HepG2 (cell line): ENCODE results near the gene TENM3. TPM values are rescaled to one million over a fixed set of nuclear protein-coding genes. Genes with fewer than 3 reads are reported as not detected.
A peak's percentile ranks its signal among the peaks of the same experiment; 100 is the strongest.

Experiments used
- ATAC-seq: fragments of 200-7000 bp; cut with Tn5 transposase; 3 replicates; pipeline ENCODE4 v1.9.1; 2020; ENCODE audit warnings: mild to moderate bottlenecking, moderate library complexity
- BruUV-seq: library from RNA; stranded (reverse); fragments of 400-500 nt; replicated peaks from 2 replicates; lab custom pipeline; 2021; lab: Mats Ljungman, UMichigan
- CTCF ChIA-PET: fragments of 300-600 bp; formaldehyde crosslinking; extraction: SDS; loops from one replicate; lab custom pipeline; 2021; ENCODE audit warnings: low total read pairs, inconsistent platforms, low intra/inter-chr PET ratio; lab: Yijun Ruan, JAX
- POLR2A ChIA-PET: fragments of 350-600 bp; sonication (Branson Sonifier 250); formaldehyde crosslinking; loops from one replicate; lab custom pipeline; 2020; ENCODE audit warnings: antibody characterized with exemption, inconsistent platforms; lab: Yijun Ruan, JAX
- DNase-seq: peaks from one replicate; pipeline ENCODE4 v3.0.0-alpha.2; 2015; ENCODE audit warnings: low spot score
- FAIRE-seq: peaks from 3 replicates; lab custom pipeline; 2011; peaks lifted over from hg19 to GRCh38; lab: Jason Lieb, UNC
- H2AFZ ChIP-seq: one replicate; pipeline ENCODE4 v1.6.1; 2011; ENCODE audit warnings: low read length, inconsistent platforms
- H3K27ac ChIP-seq: fragments of 300-600 bp; 3 replicates; pipeline ENCODE4 v1.8.0; 2011; ENCODE audit warnings: mixed run types, mild to moderate bottlenecking, mixed read lengths, low read length, inconsistent platforms; ENCODE audit not compliant: insufficient read depth; ENCODE audit errors: extremely low read length
- H3K27me3 ChIP-seq, 2 experiments: fragments of 200-600 bp in 1 of 2; 2 replicates in 1 of 2; 3 replicates in 1 of 2; pipeline versions ENCODE4 v1.6.0 to v1.8.0; 2011; ENCODE audit warnings: low read length in 2 of 2, mild to moderate bottlenecking in 2 of 2, moderate library complexity in 2 of 2, inconsistent platforms in 1 of 2; ENCODE audit not compliant: insufficient read depth in 2 of 2, control insufficient read depth in 1 of 2
- H3K36me3 ChIP-seq, 2 experiments: fragments of 200-600 bp in 1 of 2; replicated peaks in 1 of 2; 2 replicates in 1 of 2; 3 replicates in 1 of 2; pipeline versions ENCODE4 v1.5.1 to v1.8.0; 2011; ENCODE audit warnings: low read length in 2 of 2, inconsistent platforms in 1 of 2; ENCODE audit not compliant: insufficient read depth in 2 of 2, control insufficient read depth in 1 of 2
- H3K4me1 ChIP-seq: 2 replicates; pipeline ENCODE4 v1.5.1; 2012; ENCODE audit warnings: low read length, inconsistent platforms; ENCODE audit not compliant: insufficient read depth
- H3K4me2 ChIP-seq: 2 replicates; pipeline ENCODE4 v1.6.0; 2011; ENCODE audit warnings: low read depth, low read length, inconsistent platforms
- H3K4me3 ChIP-seq, 3 experiments: fragments of 200-600 bp in 1 of 3; sonication (generic), shearing (Covaris generic) in 1 of 3; replicated peaks in 1 of 3; 2 replicates each; pipeline ENCODE4 v1.5.1; 2011 to 2016; ENCODE audit warnings: low read length in 3 of 3, inconsistent platforms in 2 of 3, low read depth in 2 of 3, mild to moderate bottlenecking in 2 of 3, control low read depth in 1 of 3, mixed read lengths in 1 of 3; ENCODE audit not compliant: insufficient read depth in 1 of 3
- H3K79me2 ChIP-seq: one replicate; pipeline ENCODE4 v1.6.1; 2011; ENCODE audit warnings: low read length, inconsistent platforms; ENCODE audit not compliant: insufficient read depth
- H3K9ac ChIP-seq: 2 replicates; pipeline ENCODE4 v1.6.0; 2011; ENCODE audit warnings: mild to moderate bottlenecking, low read depth, low read length, inconsistent platforms; ENCODE audit not compliant: insufficient read depth
- H3K9me3 ChIP-seq: 2 replicates; pipeline ENCODE4 v1.5.1; 2012; ENCODE audit warnings: mild to moderate bottlenecking, low read length
- H4K20me1 ChIP-seq: 2 replicates; pipeline ENCODE4 v1.6.0; 2011; ENCODE audit warnings: inconsistent platforms, mild to moderate bottlenecking, low read length, moderate library complexity; ENCODE audit not compliant: insufficient read depth
- CCDC6 ChIP-seq: sonication (generic); formaldehyde crosslinking; IDR thresholded peaks from 2 replicates; pipeline ENCODE4 v1.8.1; 2022; ENCODE audit warnings: mild to moderate bottlenecking, missing genetic modification reagents, moderate library complexity
- DMTF1 ChIP-seq: sonication (generic); formaldehyde crosslinking; IDR thresholded peaks from 2 replicates; pipeline ENCODE4 v1.4.0; 2020; ENCODE audit warnings: mild to moderate bottlenecking, missing genetic modification reagents
- ETS1 ChIP-seq: sonication (generic); formaldehyde crosslinking; IDR thresholded peaks from 2 replicates; pipeline ENCODE4 v1.4.0; 2020; ENCODE audit warnings: missing genetic modification reagents
- HIC2 ChIP-seq: sonication (generic); formaldehyde crosslinking; IDR thresholded peaks from 2 replicates; pipeline ENCODE4 v1.9.0; 2022; ENCODE audit warnings: low read depth, missing genetic modification reagents
- HOXA7 ChIP-seq: sonication (generic); formaldehyde crosslinking; IDR thresholded peaks from 2 replicates; pipeline ENCODE4 v1.8.1; 2022; ENCODE audit warnings: mild to moderate bottlenecking, missing genetic modification reagents, moderate library complexity
- MEIS1 ChIP-seq: sonication (generic); formaldehyde crosslinking; IDR thresholded peaks from 2 replicates; pipeline ENCODE4 v1.9.0; 2021; ENCODE audit warnings: mild to moderate bottlenecking, missing genetic modification reagents, moderate library complexity, borderline replicate concordance
- NCOA1 ChIP-seq: sonication (generic); formaldehyde crosslinking; IDR thresholded peaks from 2 replicates; pipeline ENCODE4 v1.9.0; 2021; ENCODE audit warnings: missing genetic modification reagents
- POLR2AphosphoS5 ChIP-seq: IDR thresholded peaks from 2 replicates; pipeline ENCODE4 v1.6.1; 2012; ENCODE audit warnings: low read depth, low read length
- SOX13 ChIP-seq, 3 experiments: fragments of 450-650 bp in 1 of 3; sonication (generic) in 1 of 3; formaldehyde crosslinking in 1 of 3; IDR thresholded peaks in 2 of 3; conservative IDR thresholded peaks in 1 of 3; 2 replicates each; pipeline versions ENCODE4 v1.5.0 to v1.6.1; 2016 to 2020; ENCODE audit warnings: antibody characterized with exemption in 1 of 3, mild to moderate bottlenecking in 1 of 3, missing compliant biosample characterization in 1 of 3, missing genetic modification reagents in 1 of 3, moderate library complexity in 1 of 3
- TERF1 ChIP-seq: sonication (generic); formaldehyde crosslinking; IDR thresholded peaks from 2 replicates; pipeline ENCODE4 v1.8.0; 2022; ENCODE audit warnings: mild to moderate bottlenecking, missing genetic modification reagents, moderate library complexity
- ZNF136 ChIP-seq: sonication (generic); formaldehyde crosslinking; IDR thresholded peaks from 2 replicates; pipeline ENCODE4 v1.8.1; 2022; ENCODE audit warnings: low read depth, mild to moderate bottlenecking, moderate library complexity, missing genetic modification reagents
- ZNF607 ChIP-seq: sonication (generic); formaldehyde crosslinking; IDR thresholded peaks from 2 replicates; pipeline ENCODE4 v1.5.1; 2020; ENCODE audit warnings: missing genetic modification reagents, mild to moderate bottlenecking, borderline replicate concordance
- WGBS: methylation state at CpG from one replicate; pipeline ENCODE4 v1.1.6; 2017; ENCODE audit warnings: low lambda C conversion rate; 5-methylcytosine and 5-hydroxymethylcytosine counted together
- in situ Hi-C: cut with HindIII; loops from 2 replicates; pipeline ENCODE4 v1.10.0; 2017; ENCODE audit warnings: low pct_unique_long_range_greater_than_20kb; ENCODE audit not compliant: extremely low pct_ligation_motif_present
- intact Hi-C: fragments of 100-400 bp; cut with micrococcal nuclease; formaldehyde crosslinking; loops from one replicate; pipeline ENCODE4 v1.10.0; 2022; ENCODE audit not compliant: unreplicated experiment
- polyA plus RNA-seq, 8 experiments: library from polyadenylated mRNA; depleted of rRNA in 3 of 8; stranded (reverse) in 7 of 8; unstranded in 1 of 8; fragments of >200 nt; fragmentation: Illumina TruSeq in 4 of 8; extraction: Trizol in 4 of 8; gene quantifications; 2 replicates each; pipeline versions ENCODE4 v1.2.1 to v1.2.3, GENCODE V29; 2011 to 2016; ENCODE audit warnings: low read depth in 4 of 8, missing spikeins in 1 of 8, mixed read lengths in 1 of 8; ENCODE audit not compliant: insufficient read depth in 1 of 8
- total RNA-seq, 5 experiments: library from RNA; depleted of rRNA; stranded (reverse); fragments of >200 nt; fragmentation: Illumina TruSeq; extraction: Trizol; gene quantifications; 2 replicates each; pipeline ENCODE4 v1.2.3, GENCODE V29; 2016; ENCODE audit warnings: low read depth in 1 of 5

Gene TENM3
- total and polyA plus RNA-seq, 2 of the 13 experiments (the other 11 are each of a cell fraction or from before 2014, with no cell fraction given) = 0.04 TPM; not detected in 1

- intact Hi-C loops (no loop called here), in situ Hi-C loops (no loop called here)
- TF ChIP-seq TERF1 (no peak), MEIS1 (CRISPR knock-in tag) (no peak), ZNF607 (no peak), SOX13 (IDR thresholded peaks at IDR 0.05) (no peak), SOX13 (CRISPR knock-in tag; conservative IDR thresholded peaks at IDR 0.05 in 1 of 2, IDR thresholded peaks at IDR 0.05 in 1 of 2) (no peak), DMTF1 (no peak), NCOA1 (CRISPR knock-in tag) (no peak), ETS1 (no peak), HIC2 (CRISPR knock-in tag) (no peak), ZNF136 (CRISPR knock-in tag) (no peak), POLR2AphosphoS5 (no peak), CCDC6 (CRISPR knock-in tag) (no peak), HOXA7 (CRISPR knock-in tag) (no peak)
- Histone ChIP-seq H3K9ac (no peak overlapping the region), H3K4me2 (no peak overlapping the region), H3K27me3 (no peaks in the 10 kb centered on the region), H3K4me1 (no peaks in the 10 kb centered on the region), H3K4me3 (no peak overlapping the region), H2AFZ (no peak overlapping the region), H3K36me3 (no peaks in the 10 kb centered on the region), H3K9me3 (peaks cover 8% of the 10 kb centered on the region; the same call in 1 of the 2 replicates), H3K79me2 (no peaks in the 10 kb centered on the region), H3K27ac (no peak overlapping the region), H4K20me1 (no peaks in the 10 kb centered on the region)
- FAIRE-seq = no peak
- ChIA-PET POLR2A (no interaction called here), CTCF (no interaction called here)
- DNase-seq = peak; percentile 9
- 8% methylated on average over 1 of the region's 1 CpG for WGBS
- no TSS peak for BruUV-seq
- ATAC-seq = no peak
These were observed 66.7 kb downstream of the TENM3 start for GRCh38 chr4:182309877-182310276.
